Activated CD8-positive, alpha-beta memory T cell treated with anti-CD3 and anti-CD28 coated beads for 48 hours (primary cell): ENCODE data around the gene MPPE1.

Experiments
- DNase-seq, 3 experiments: peaks; one replicate each; pipeline ENCODE4 v3.0.0-alpha.2; 2020; ENCODE audit warnings: low read depth in 2 of 3, low spot score in 2 of 3

The MPPE1 gene

DNA sequence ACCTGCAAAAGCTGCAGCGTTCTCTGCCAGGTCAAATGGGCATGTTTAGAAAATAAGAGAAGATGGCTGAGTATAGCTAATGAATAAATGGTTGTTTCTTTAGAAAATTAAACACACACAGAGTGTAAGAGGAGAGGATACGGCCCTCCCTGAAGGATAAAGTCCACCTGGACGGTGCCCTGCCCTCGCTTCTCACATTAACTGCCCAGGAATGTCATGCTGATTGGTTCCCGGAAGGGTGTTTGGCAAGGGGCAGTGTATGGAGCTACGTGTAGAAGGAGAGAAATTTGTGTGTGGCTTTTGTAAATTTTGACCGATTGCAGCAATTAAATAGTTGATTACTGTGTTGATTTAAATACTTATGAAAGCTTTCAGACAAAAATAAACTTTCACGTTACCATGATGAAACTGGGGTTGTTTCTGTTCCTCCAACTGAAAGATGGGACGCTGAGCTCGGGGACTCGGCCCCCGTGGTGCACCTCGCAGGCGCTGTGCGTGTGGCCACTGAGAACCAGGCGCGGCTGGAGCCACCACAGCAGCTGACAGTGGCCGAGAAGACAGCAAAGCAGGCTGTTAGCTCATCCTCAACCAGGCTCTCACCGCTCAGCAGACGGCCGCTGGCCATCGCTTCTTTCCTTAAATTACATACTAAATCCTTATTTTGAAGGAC is 22.7 kb downstream of the MPPE1 start:
- no peak for DNase-seq

DNA sequence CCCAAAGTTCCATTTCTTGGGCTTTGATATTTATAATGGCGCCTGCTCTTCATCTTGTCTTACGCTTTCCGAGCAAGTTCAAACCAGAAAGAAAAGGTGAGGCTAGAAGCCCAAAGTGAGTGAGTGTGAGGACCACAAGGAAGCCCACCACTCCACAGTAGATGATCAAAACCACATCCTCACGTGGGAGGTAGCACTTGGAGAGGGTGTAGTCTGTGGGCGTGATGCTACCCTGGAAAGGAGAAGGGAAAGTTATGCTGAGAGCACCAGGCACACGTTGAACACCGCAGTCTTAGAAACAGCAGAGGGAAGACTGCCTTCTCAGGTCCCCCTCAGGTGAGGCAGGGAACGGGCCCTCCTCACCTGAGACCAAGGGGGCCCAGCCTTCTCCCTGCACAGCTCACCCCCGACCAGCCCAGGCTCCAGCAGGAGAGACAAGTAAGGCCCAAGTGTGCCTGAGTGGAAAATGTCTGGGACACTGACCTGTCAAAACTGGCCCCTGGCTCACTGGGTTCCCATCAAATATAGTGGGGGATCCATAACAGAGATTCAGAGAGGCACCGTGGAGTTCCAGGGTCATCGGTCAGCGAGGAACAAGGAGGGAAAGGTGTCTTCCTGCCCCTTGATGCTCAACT is 23.6 kb downstream of the MPPE1 start:
- DNase-seq, result no peak

DNA sequence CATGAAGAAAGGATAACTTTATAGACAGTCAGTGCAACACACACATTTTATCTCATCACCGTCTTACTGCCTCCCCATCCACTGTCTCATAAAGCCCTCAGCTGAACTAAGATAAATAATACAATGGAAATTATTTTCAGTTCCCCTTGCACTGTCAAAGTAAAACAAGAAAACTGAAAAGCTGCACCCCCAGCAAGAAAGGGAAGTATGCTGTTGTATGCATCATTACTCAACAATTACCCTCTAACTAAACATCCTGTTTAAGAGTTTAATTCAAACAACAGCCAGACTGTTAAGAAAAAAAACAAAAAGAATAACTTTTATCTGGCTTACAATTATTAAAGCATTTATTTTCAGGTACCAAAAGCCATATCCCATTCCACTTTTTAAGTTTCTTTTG is 25.0 kb downstream of the MPPE1 start:
- no peak for DNase-seq

DNA sequence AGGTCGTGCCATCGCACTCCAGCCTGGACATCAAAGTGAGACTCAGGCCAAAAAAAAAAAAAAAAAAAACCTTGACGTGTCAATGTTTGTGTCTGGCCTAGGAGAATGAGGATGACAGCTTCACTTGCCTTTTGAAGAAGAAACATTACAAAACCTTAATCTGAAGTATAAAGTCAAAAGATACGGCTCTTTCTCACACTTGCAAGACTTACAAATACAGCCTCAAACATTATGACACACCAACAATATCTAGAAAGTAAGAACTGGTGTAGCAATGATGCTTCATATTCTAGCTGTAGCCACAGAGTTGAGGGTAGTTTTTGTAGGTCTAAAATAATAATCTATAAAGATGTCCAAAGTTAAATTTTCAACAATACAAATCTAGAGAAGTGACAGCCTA is 25.5 kb downstream of the MPPE1 start:
- DNase-seq, result no peak

DNA sequence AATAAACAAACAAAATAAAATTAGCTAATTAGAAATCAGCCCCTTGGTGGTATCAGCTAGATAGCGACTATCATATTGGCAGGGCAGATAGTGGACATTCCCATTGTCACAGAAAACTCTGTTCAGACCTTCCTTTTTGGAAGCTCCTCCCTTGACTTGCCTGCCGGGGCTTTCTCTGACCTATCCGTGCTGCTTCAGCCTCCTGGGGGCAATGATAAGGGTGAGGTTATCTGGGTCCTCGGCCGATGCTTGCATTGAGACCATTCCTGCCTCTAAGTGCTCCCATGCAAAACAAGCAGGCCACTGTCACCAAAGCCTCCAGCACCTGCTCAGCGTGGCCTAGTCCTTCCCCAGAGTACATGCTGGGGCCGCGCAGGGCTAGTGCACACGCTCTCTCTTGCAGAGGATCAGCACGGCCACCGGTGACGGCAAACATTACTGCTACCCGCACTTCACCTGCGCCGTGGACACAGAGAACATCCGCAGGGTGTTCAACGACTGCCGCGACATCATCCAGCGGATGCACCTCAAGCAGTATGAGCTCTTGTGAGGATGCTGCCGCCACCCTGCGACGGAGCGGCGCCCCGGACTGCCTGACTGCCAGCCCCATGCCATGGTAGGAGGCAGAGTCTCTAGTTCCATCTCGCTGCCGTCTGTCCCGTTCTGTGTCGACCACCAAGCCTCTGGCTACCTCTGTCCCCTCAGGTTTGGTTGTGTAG is 27.4 kb downstream of the MPPE1 start:
- no peak for DNase-seq

DNA sequence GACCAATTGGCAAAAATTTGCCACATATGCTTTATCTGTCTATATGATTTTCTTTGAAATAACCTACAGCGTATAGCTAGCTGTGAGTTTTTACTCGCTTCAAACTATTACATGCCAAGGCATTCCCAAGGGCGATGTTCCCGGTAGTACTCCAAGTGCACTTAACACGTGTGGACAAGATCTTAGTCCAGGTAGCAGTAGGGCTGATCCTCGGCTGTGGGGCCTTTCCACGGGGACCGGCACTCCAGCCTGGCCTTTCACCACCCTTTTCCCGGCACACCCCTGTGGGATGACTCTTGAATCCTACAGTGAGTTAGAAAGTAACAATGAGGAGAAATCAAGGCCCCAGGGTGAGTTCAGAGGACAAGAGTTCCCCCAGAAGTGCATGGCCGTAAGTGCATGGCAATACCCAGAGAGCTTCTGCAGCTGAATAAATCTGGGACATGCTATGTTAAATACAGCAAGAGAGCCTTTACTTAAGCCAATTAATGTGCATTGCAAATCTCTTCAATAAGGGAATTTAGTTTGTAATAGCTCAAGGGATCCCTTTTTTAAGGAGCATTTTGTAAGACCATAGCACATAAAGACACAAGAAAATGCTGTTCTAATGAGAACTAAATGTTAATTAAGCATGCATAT is 30.5 kb downstream of the MPPE1 start:
- no peak for DNase-seq

DNA sequence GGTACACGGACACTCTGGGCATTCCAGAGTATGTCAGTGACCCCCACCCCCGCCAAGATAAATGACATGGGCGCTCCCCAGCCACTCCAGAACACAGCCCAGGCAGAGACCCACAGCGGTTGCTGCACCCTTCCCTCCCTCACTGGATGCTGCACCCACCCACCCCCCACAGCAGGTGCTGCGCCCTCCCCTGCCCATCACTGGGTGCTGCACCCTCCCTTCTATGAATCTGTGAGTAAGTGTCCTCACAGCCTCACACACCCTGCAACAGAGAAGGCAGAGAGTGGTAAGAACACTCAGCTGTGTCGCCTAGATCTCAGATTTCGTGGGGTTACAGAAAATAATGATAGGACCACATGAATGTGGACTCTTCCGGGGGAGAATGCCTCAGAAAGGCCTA is 33.4 kb downstream of the MPPE1 start:
- no peak for DNase-seq

DNA sequence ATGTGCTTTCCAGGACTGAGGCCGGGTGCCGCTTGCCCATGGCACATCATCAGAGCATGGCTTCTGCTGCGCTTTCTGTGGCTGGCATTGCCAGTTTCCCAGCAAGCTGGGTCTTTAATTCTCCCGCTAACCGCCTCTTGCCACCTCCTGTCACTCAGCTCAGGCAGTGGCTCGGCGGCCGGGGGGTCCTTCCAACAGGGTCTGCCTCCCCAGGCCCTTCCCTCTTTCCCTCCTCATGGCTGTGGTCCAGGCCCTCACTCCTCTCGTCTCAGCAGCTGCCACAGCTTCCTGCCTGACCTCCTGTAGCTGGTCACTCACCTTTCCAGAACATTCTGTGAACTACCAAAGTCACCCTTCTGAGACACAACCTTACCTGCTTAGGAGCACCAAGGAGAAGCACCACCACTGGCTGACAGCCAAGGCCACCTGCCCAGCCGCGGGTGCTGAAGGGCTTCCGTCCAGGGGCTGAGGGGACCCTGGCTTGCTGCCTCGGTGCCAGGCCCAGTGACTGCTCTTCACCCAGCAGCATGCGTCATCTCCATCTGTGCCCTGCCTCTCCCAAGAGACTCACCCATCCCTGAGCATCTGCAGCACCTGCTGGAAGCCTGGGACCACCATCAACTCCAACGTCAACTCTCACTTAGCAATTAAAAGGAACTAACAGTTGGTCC is 34.3 kb downstream of the MPPE1 start:
- DNase-seq, result no peak

DNA sequence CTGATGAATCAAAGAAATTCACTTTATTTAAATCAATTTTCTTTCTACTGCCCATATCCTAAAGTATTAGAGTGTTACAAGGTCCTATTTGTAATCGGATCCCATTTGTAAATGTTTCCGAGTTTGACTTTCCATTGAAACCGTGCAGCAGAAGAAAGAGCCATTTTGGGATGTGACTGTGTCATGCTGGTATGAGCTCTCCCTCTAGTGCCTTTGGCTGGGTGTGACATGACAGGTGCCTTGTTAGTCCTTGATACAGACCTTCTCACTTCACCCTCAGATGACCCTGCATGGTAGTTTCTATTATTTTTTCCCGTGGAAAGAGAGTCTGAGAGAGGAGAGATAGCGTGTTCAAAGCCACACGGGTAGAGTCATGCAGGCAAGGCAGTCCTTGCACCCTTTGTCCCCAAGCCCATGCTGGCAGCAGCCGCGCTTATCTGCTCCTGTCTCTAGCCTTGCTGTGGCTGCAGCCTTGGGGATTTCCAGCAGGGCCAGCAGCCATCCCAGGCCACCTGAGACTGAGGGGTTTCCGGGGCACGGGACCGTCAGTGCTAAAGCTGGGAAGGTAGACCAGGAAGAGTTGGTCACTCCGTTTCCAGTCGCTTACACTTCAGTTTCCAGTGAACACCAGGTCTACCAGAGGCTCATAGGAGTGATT is 35.5 kb downstream of the MPPE1 start:
- no peak for DNase-seq

DNA sequence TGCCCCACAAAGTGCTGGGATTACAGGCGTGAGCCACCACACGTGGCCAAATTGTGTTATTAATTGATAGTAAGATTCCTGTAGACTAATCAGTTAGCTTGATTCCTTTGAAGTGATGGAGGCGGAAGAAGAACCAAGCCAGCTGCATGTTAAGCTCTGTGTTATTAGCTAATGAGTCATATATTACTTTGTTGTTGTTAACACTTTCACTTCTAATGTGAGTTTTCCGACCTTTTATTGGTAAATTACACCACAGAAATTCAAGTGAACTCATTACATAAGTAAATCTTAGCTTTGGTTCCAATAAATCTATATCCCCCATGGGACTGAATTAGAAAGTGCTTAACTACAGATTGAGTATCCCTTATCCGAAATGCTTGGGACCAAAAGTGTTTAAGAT is 36.6 kb downstream of the MPPE1 start:
- no peak for DNase-seq

DNA sequence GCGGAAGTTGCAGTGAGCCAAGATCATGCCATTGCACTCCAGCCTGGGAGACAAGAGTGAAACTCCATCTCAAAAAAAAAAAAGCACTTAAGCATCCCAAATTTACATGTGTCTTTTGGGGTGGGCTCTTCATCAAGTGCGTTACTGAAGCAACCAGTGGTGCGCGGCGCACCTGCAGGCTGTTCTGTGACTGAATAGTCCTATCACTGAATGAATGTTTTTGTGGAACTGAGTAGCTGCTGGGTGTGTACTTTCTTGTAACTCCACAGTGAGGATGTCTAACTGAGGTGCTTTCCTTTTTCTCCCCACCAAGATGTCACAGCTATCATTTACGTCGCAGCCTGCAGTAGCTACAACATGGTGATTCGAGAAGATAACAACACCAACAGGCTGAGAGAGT is 39.9 kb downstream of the MPPE1 start:
- no peak for DNase-seq

DNA sequence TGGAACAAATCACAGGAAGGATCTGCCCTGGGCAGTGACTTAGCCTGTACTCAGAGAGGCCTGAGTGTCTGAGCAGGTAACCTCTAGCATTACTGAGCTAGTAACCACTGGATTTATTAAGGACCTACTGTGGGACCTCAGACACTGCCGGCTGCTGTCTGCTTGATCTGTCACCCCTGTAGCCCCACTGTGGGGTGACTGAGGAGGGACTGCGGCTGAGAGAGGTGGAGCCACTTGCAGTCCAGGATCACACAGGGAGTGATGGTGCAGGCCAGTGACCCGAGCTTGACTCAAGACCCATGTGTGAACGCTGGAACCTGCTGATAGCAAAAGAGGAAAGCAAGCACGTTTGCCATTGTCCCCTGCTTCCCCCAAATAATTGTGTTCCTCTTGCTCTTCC is 41.4 kb downstream of the MPPE1 start:
- DNase-seq, result no peak

DNA sequence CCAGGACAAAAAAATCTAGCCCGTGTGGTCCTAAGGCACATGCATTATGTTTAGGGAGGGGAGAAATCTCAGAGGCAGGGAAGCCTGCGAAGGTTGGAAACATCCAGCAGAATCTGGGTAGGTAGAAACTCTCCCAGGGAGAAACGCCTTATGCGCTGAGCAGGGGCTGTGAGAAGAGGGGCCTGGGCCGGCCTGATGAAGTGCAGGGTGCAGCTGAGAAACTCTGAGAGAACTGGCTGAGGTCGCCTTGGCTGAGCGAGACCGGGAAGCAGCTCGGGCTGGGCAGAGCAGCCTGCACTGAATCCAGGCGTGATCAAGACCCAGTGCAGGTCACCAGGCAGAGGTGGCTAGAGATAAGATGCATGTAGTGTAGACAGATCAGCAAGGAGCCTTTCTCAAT is 41.8 kb downstream of the MPPE1 start:
- DNase-seq, result no peak

DNA sequence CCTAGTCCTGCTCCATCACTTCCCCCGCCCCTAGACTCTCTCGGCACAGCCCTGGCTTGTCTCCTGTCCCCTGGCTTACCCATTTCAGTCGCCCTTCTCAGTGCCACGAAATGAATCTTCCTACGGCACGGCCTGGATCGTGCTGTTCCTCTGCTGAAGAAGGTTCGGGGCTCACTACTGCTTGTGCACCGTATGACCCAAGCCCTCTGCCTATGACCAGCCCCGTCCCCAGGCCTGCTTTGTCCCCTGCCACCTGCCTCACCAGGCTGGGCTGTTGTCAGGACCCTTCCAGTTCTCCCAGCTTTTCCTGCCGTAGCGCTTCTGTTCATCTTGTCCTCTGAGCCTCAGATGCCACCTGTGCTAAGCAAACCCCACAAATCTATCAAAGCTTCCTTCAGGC is 43.0 kb downstream of the MPPE1 start:
- DNase-seq, result no peak

DNA sequence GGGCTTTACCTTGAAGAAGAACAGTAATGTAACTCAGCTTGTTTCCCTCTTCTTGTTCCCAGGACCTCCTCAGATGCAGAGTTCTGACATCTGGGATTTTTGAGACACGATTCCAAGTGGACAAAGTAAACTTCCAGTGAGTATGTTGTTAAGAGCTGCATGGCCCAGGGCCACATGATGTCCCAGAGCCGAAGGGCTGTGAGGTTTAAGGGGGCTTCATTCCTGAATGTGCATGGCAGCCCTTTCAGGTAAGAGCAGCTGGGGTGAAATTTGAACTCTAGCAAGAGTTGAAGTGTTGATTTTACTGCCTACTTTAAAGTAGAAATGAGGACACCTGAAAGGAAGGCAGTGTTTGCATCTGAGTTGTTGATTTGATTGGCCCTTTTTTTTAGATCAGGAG is 43.6 kb downstream of the MPPE1 start:
- DNase-seq, result no peak

DNA sequence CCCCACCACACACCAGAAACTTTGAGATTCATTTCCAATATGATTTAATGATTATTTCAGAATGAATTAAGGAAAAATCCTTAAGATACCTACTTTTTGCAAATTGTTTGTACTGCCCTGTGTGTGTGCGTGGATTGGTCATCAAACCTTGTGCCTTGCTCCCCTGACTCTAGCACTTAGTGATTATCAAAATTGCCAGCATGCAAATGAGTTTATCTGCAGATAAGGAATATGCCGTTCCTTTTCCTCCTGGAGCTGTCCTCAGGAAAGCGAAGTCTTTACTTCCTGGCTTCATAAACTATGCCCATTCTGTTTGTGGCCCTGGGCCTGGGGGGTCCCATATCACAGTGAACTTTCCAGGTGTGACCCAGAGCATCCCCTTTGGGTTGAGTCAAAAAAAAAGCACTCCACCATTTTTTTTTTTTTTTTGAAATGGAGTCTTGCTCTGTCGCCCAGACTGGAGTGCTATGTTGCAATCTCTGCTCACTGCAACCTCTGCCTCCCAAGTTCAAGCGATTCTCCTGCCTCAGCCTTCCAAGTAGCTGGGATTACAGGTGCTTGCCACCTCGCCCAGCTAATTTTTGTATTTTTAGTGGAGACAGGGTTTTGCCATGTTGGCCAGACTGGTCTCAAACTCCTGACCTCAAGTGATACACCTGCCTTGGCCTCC is 45.5 kb downstream of the MPPE1 start:
- no peak for DNase-seq

DNA sequence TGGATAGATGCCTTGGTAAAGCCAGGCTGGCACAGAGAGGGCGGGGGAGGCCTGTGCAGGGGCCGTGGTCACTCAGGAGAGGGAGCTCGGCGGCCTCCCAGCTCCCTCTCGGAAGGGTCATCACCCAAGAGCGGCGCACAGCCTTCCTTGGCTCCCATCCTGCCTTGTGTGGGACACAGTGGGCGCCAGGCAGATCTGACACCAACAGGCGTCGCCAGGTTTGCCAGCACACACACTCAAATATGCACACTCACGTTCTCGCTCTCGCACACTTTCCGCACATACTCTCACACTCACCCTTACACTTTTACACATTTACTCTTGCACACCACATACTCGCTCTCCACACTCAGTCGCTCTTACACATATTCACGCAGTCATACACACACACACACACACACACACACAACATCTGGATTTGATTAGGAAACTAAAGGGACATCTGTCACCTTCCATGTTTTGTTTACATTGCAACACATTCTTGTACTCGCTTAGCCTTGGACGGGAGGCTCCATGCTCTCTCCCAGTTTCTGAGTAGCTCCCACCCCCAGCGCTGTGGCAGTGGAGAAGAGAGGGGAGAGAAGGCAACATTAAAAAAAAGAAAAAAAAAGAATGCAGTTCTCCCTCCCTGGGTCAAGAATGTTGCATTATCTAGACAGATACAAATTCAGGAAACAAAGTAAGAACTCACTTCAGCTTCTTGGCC is 46.4 kb downstream of the MPPE1 start:
- no peak for DNase-seq

DNA sequence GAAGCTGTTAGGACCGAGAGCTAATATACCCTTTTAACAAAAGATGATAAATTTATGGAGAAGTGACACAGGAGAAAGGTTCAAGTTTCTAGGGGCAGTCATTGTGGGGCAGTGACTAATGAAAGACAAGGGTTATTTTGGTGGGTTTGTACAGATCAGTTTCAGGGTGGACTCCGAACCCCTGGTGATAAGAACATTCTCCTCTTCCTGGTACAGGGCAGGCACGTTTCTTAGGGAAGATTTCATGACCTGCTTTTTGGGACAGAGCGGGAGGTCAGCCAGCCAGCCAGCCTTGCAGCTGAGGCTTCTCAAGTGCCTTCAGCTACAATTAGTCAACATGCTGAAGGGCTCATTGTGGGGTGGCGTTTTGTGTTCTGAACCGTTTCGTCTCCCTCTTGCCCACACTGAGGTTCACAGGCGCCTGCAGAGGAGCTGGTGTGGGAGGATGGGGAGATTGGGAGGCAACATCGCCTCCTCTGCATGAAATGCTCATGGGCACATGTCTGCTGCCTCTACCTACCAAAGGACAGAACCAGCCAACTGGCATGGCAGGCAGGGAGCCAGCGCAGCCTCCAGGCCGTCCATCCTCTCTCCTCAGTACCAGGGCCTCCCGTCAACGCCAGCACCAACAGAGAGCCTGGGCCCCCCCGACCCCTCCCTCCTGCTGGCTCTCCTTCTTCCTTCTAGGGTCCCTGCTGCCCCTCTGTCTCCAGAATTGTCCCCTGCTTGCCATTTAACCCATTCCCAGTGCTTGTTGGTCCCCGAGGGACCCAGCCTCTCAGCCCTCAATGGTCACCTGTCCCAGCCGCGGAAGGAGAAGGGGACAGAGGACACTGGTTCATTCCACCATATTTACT is 47.3 kb downstream of the MPPE1 start:
- no peak for DNase-seq

DNA sequence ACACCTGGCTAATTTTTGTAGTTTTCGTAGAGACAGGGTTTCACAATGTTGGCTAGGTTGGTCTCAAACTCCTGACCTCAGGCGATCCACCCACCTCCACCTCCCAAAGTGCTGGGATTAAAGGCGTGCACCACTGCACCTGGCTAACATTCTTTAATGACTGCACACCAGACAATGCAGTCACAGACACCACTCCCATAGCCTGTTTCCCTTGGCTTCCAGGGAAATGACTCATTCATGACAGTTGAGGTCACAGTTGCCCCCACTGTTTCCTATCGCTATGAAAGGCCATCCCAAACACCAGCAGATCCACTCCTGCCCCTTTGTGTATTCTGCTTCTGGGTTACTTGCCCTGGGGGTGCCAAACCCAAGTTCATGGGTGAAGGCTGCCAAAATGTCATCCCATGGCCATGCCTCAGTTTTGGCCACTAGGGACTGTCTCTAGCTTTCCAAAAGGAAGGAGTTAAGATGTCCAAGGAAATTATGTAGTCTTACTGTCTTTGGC is 48.2 kb downstream of the MPPE1 start:
- no peak for DNase-seq
